Hematopoietic multipotent progenitor cell treated with erythropoietin and hydrocortisone succinate and interleukin-3 and kit ligand, for 4 days (in vitro differentiated cells): ENCODE data around the gene MRTFA.

ENCODE experiments used
- DNase-seq: peaks from one replicate; pipeline ENCODE4 v3.0.0-alpha.2; 2015

MRTFA gene

GRCh38 chr22:40484906-40485669, 151.4 kb downstream of the MRTFA start:
- DNase-seq = no peak

GRCh38 chr22:40482886-40483285, 153.6 kb downstream of the MRTFA start:
- no peak for DNase-seq

GRCh38 chr22:40482391-40482790, 154.1 kb downstream of the MRTFA start:
- DNase-seq = no peak

GRCh38 chr22:40480996-40481395, 155.5 kb downstream of the MRTFA start:
- no peak for DNase-seq

- peak; percentile 38 for DNase-seq
Measured at GRCh38 chr22:40479887-40480538, 156.5 kb downstream of the MRTFA start.

GRCh38 chr22:40479126-40479800, 157.3 kb downstream of the MRTFA start:
- peak; percentile 38 for DNase-seq

GRCh38 chr22:40478338-40479125, 158.0 kb downstream of the MRTFA start:
- no peak for DNase-seq

GRCh38 chr22:40477683-40478337, 158.7 kb downstream of the MRTFA start:
- peak; percentile 28 for DNase-seq

- peak; percentile 21 for DNase-seq
Measured at GRCh38 chr22:40476341-40476740, 160.2 kb downstream of the MRTFA start.

GRCh38 chr22:40473703-40474102, 162.8 kb downstream of the MRTFA start:
- DNase-seq = no peak

- no peak for DNase-seq
Measured at GRCh38 chr22:40472579-40472978, 163.9 kb downstream of the MRTFA start.

GRCh38 chr22:40472051-40472450, 164.5 kb downstream of the MRTFA start:
- DNase-seq = no peak

GRCh38 chr22:40469181-40469580, 167.3 kb downstream of the MRTFA start:
- peak; percentile 30 for DNase-seq

- no peak for DNase-seq
Measured at GRCh38 chr22:40468616-40469015, 167.9 kb downstream of the MRTFA start.

GRCh38 chr22:40466976-40467375, 169.5 kb downstream of the MRTFA start:
- DNase-seq = no peak

GRCh38 chr22:40463683-40464082, 172.8 kb downstream of the MRTFA start:
- DNase-seq = peak; percentile 67

GRCh38 chr22:40463017-40463631, 173.4 kb downstream of the MRTFA start:
- DNase-seq = peak; percentile 94

GRCh38 chr22:40462195-40462984, 174.1 kb downstream of the MRTFA start:
- peak; percentile 65 for DNase-seq

GRCh38 chr22:40453671-40454070, 182.8 kb downstream of the MRTFA start:
- no peak for DNase-seq

GRCh38 chr22:40452730-40453487, 183.6 kb downstream of the MRTFA start:
- DNase-seq = no peak
